ENCODE measurements around the gene MAMLD1. TPM values are rescaled to one million over a fixed set of nuclear protein-coding genes. Genes with fewer than 3 reads are reported as not detected.
A peak's percentile ranks its signal among the peaks of the same experiment; 100 is the strongest.

The MAMLD1 gene, protein sequence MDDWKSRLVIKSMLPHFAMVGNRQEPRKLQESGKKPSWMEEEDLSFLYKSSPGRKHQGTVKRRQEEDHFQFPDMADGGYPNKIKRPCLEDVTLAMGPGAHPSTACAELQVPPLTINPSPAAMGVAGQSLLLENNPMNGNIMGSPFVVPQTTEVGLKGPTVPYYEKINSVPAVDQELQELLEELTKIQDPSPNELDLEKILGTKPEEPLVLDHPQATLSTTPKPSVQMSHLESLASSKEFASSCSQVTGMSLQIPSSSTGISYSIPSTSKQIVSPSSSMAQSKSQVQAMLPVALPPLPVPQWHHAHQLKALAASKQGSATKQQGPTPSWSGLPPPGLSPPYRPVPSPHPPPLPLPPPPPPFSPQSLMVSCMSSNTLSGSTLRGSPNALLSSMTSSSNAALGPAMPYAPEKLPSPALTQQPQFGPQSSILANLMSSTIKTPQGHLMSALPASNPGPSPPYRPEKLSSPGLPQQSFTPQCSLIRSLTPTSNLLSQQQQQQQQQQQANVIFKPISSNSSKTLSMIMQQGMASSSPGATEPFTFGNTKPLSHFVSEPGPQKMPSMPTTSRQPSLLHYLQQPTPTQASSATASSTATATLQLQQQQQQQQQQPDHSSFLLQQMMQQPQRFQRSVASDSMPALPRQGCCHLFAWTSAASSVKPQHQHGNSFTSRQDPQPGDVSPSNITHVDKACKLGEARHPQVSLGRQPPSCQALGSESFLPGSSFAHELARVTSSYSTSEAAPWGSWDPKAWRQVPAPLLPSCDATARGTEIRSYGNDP
- total RNA-seq (2014; rRNA removed; shearing (Covaris generic)): 3.7 and 11.4 TPM in 2 replicates

DNA sequence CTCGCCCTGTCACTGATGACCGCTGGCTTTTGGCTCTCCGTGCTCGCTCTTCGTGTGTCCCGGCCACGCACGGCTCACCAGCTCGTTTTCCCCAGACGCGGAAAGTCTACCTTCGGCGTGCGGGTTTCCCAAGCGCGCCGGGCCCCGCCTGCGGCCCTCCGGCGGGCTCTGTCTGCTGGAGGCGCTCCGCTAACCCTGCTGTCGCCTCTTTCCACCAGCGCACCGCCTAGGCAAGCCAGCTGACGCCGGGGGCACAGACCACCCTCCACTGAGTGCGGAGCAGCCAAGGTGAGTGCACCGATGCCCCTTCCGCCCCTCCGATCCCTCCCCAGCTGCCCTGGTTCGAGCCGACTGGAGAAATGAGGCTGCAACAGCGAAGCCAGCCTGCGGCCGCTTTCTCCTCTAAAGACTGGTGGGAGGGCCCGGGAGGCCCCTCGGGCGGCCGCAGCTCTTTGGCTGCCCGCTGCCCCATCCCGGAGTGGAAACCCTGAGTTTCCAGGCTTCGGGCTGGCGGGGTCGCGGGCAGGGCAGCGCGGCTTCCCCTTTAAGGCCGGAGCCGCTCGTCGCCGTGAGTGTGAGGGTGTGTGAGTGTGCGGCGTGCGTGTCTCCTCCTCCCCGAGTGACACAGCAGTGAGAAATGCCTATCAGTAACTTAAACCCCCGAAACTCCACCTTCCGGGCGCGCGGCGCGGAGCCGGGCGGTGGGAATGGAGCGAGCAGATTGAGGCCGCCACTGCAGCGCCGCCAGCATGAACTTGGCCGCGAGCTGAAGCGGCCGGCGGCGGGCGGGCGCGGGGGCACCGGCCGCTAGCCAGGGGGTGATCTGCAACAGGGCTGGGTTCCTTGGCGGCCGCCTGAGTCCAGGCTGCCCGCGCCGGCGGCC lies at the start of gene MAMLD1:
TSS of gene MAMLD1 (plus strand) at position 719 of the 883 bp plus-strand sequence. CDS start 82,200 bp downstream, outside the sequence.
- Histone ChIP-seq H3K4me3 (peak within 1 kb of the TSS; percentile 73), H3K27me3 (replicated peaks) (no peaks in the 10 kb centered on the region), H3K27ac (peak within 1 kb of the TSS; percentile 51), H3K36me3 (no peaks in the 10 kb centered on the region; the same call in 1 of the 2 replicates), H3K9me3 (replicated peaks) (no peaks in the 10 kb centered on the region), H3K4me1 (replicated peaks) (peaks cover 21% of the 10 kb centered on the region)
- peak; percentile 75 to 82 for DNase-seq (ENCODE audit: low read depth in 1 of 2, low spot score in 2 of 2)

DNA sequence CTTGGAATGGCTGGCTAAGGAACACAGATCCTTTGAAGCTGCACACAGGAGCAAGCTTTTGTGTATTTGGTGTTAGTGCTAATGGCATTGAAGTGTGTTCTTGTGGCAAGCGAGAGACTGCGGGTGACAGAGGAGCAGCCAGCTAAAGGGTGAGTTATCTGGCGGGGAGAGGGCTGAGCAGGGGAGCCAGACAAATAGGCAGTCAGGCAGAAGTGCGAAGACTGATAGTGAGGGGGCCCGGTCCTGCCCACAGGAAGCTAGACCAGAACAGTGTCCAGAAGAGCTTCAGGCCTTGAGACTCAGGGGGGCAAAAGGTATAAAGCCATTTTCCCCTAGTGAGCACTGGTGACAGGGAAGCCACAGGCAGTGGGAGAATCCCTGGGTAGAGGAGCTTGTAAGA lies 49.6 kb upstream of the MAMLD1 start:
- H3K27ac ChIP-seq: no peak overlapping the region
- H3K4me3 ChIP-seq: no peak overlapping the region
- no peaks in the 10 kb centered on the region for H3K36me3 ChIP-seq
- no peaks in the 10 kb centered on the region for H3K27me3 ChIP-seq (replicated peaks)
- H3K9me3 ChIP-seq (replicated peaks): no peaks in the 10 kb centered on the region
- H3K4me1 ChIP-seq (replicated peaks): no peaks in the 10 kb centered on the region
- DNase-seq (ENCODE audit: low read depth in 1 of 2, low spot score in 2 of 2): no peak

DNA sequence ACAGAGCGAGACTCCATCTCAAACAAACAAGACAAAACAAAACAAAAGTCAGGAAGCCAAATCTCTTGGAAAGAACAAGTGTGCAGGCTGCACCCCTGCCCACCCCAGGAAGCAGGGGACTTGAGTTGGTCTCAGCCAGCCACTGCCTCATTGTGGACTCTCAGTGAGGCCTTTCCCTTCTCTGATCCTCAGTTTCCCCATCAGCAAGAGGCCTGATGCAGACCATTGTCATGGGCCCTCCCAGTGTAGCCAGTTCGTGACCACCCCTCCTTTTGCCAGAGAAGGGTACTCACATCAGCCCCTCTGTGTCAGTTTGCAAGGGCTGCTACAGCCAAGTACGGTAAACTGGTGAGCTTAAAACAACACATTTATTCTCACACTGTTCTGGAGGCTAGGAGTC lies 48.9 kb upstream of the MAMLD1 start:
- DNase-seq (ENCODE audit: low read depth in 1 of 2, low spot score in 2 of 2): no peak

DNA sequence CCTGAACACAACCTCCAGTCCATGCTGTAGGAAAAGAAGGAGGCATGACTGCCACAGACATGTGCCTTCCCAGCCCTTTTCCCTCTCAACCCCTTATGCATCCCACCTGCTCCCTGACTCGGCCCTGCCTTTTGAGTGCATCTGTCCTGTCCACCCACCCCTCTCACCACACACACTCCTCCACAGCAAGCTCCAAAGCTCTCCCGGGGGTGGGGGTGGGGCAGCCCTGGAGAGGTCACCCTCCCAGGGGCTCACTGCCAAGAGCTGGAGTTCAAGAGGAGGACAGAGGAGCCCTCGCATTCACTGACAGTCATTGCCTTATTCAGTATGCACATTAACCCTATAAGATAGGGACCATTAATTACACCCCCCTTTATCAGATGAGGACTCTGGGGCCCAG lies 46.6 kb upstream of the MAMLD1 start:
- Histone ChIP-seq H3K36me3 (no peaks in the 10 kb centered on the region), H3K27ac (no peak overlapping the region), H3K9me3 (replicated peaks) (no peaks in the 10 kb centered on the region), H3K27me3 (replicated peaks) (no peaks in the 10 kb centered on the region), H3K4me3 (no peak overlapping the region), H3K4me1 (replicated peaks) (no peaks in the 10 kb centered on the region)
- DNase-seq (ENCODE audit: low read depth in 1 of 2, low spot score in 2 of 2): no peak

More for the DNA sequence above, 48.9 kb upstream of the MAMLD1 start:
- Histone ChIP-seq H3K9me3 (replicated peaks) (no peaks in the 10 kb centered on the region), H3K4me1 (replicated peaks) (no peaks in the 10 kb centered on the region), H3K36me3 (no peaks in the 10 kb centered on the region), H3K27ac (no peak overlapping the region), H3K27me3 (replicated peaks) (no peaks in the 10 kb centered on the region), H3K4me3 (no peak overlapping the region)

DNA sequence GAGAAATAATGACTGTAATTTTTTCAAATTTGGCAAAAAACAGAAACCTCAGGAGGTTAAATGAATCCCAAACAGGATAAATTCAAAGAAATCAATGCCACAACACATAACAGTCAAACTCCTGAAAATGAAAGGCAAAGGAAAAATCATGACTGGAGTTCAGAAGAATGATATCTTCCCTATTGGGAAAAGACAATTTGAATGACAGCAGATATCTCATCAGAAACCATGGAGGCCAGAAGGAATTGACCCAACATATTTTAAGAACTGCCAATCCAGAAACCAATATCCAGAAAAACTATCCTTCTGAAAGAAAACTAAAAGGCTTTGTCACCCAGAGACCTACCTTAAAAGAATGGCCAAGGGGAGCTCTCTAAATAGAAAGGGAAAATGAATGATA lies 40.1 kb upstream of the MAMLD1 start:
- Histone ChIP-seq H3K4me3 (no peak overlapping the region), H3K27ac (no peak overlapping the region), H3K36me3 (no peaks in the 10 kb centered on the region)

DNA sequence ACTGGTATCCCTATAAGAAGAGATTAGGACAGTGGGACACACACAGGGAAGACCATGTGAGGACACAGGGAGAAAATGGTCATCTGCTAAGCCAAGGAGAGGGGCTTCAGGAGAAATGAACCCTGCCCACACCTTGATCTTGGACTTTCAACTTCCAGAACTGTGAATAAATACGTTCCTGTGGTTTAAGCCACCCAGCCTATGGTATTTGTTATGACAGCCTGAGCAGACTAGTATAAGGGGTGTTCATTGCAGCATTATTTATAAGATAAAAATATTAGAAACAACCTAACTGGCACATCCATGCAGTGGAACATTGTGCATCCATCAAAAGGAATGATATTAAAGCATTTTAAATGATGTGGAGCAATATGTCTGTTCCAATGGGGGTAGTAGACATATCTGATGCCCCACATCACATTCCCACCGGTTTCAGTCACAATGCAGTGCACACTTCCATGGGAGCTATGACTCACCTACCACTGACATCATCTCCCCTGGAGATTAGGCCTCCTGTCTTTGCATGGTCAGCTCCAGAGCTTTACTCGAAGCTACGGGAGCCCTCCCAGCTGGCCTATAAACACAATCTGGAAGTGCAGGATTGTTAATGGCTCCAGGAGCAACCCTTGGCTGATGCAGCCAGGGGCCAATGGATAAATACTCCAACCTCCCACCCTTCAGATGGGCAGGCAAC lies 38.9 kb upstream of the MAMLD1 start:
- peak; percentile 82 to 87 for DNase-seq (ENCODE audit: low read depth in 1 of 2, low spot score in 2 of 2)
- Histone ChIP-seq H3K9me3 (replicated peaks) (0 out of 2 replicates have a peak, but pooled peaks cover 6% of the 10 kb centered on the region), H3K4me1 (replicated peaks) (peaks cover 39% of the 10 kb centered on the region), H3K27ac (peak overlapping the region; percentile 86), H3K36me3 (no peaks in the 10 kb centered on the region), H3K4me3 (no peak overlapping the region), H3K27me3 (replicated peaks) (no peaks in the 10 kb centered on the region)

More for the DNA sequence above, 40.1 kb upstream of the MAMLD1 start:
- no peak for DNase-seq (ENCODE audit: low read depth in 1 of 2, low spot score in 2 of 2)
- H3K9me3 ChIP-seq (replicated peaks): 0 out of 2 replicates have a peak, but pooled peaks cover 6% of the 10 kb centered on the region
- no peaks in the 10 kb centered on the region for H3K27me3 ChIP-seq (replicated peaks)
- H3K4me1 ChIP-seq (replicated peaks): peaks cover 39% of the 10 kb centered on the region

DNA sequence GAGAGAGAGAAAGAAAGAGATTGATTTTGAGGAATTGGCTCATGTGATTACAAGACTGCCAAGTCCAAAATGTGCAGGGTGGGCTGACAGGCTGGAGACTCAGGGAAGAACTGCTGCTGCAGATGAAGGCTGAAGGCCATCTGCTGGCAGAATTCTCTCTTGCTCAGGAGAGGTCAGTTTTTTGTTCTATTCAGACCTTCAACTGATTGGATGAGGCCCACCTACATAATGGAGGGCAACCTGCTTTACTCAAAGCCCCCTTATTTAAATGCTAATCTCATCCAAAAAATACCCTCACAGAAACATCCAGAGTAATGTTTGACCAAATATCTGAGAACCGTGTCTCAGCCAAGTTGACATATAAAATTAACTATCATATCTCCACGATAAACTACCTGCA lies 38.2 kb upstream of the MAMLD1 start:
- no peaks in the 10 kb centered on the region for H3K27me3 ChIP-seq (replicated peaks)
- no peak for DNase-seq (ENCODE audit: low read depth in 1 of 2, low spot score in 2 of 2)
- 0 out of 2 replicates have a peak, but pooled peaks cover 6% of the 10 kb centered on the region for H3K9me3 ChIP-seq (replicated peaks)
- peak overlapping the region; percentile 86 for H3K27ac ChIP-seq
- peaks cover 39% of the 10 kb centered on the region for H3K4me1 ChIP-seq (replicated peaks)
- H3K36me3 ChIP-seq: no peaks in the 10 kb centered on the region
- no peak overlapping the region for H3K4me3 ChIP-seq

DNA sequence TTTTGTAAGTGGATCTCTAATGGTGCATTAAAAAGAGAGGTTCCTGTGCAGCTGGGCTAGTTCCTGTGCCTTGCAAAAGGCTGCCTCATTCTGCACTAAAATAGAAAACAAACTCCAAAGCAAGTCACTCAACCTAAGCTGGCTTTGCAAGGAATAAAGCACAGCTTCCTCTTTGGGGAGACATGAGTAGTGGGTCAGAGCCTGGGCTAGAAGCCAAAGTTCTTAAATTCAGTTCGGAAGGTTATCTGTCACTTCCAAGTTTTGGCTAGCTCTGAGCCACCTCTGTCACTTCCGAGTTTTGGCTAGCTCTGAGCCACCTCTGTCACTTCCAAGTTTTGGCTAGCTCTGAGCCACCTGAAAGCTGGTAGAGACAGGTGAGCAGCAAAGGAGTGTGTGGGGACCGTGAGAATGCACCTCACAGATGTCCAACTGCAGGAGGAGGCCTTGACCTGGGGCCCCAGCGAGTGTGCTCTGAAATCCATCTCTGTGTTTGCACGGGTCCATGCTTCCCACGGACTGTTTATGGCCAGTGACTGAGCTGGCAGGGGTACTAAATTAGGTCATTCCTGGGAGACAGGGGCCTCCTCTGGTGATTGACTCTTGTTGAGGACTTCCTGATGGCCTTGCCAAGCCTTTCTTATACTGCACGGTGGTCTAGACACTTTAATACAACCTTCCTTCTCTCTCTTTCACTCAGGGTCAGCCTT lies 36.4 kb upstream of the MAMLD1 start:
- Histone ChIP-seq H3K27me3 (replicated peaks) (no peaks in the 10 kb centered on the region), H3K4me1 (replicated peaks) (peaks cover 39% of the 10 kb centered on the region), H3K9me3 (replicated peaks) (0 out of 2 replicates have a peak, but pooled peaks cover 6% of the 10 kb centered on the region), H3K36me3 (no peaks in the 10 kb centered on the region), H3K27ac (peak overlapping the region; percentile 86), H3K4me3 (no peak overlapping the region)
- DNase-seq (ENCODE audit: low read depth in 1 of 2, low spot score in 2 of 2): no peak

DNA sequence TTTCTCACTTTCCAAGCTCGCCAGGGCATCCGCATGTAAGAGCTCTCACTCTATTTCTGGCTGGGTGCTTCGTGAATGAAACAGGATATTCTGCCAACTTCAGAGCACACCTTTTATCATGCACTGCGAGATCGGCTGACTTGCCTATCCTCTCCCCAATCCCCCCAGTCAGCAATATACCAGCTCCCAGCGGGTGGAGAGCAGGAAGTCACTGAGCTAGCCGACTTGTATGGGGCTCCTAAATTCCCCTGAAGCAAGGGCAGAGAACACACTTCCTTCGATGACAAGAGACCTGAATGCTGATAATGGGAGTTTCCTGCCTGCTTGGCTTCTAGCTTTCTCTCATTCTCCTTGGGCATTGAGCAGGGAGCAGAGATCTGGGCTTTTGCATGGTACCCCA lies 33.8 kb upstream of the MAMLD1 start:
- Histone ChIP-seq H3K4me1 (replicated peaks) (peaks cover 29% of the 10 kb centered on the region), H3K27ac (no peak overlapping the region), H3K9me3 (replicated peaks) (no peaks in the 10 kb centered on the region), H3K36me3 (no peaks in the 10 kb centered on the region), H3K4me3 (no peak overlapping the region), H3K27me3 (replicated peaks) (no peaks in the 10 kb centered on the region)
- no peak for DNase-seq (ENCODE audit: low read depth in 1 of 2, low spot score in 2 of 2)

DNA sequence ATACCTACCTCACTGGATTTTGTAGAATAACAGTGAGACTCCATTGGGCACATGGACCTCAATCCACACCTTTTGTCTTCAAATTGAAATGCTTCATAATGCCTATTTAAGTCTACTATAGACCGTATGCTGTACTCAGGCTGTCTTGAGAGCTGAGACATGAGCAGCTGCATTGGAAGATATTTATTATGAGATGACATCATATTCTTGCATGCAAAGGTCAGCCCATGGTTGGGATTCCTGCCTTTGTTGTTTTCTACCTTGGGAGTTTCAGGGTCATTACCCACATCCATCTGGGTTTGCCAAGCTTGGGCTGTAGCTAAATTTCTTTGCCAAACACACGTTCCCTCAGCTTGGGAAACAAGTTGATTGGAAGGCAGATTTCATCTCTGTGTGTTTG lies 33.2 kb upstream of the MAMLD1 start:
- H3K4me1 ChIP-seq (replicated peaks): peaks cover 23% of the 10 kb centered on the region

DNA sequence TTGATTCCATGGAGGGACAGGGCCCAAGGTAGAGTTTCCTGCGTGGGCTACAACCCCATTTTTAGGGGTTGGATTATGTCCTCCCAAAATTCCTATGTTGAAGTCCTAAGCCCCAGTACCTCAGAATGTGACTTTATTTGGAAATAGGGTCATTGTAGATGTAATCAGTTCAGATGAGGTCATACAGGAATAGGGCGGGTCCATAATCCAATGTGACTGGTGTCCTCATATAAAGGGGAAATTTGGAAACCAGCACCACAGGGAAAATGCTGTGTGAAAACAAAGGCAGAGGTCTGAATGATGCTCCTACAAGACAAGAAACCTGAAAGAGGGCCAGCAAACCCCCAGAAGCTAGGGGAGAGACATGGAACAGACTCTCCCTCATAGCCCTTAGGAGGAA lies 31.1 kb upstream of the MAMLD1 start:
- no peaks in the 10 kb centered on the region for H3K36me3 ChIP-seq
- H3K4me1 ChIP-seq (replicated peaks): peaks cover 1% of the 10 kb centered on the region
- no peaks in the 10 kb centered on the region for H3K27me3 ChIP-seq (replicated peaks)
- no peak for DNase-seq (ENCODE audit: low read depth in 1 of 2, low spot score in 2 of 2)
- H3K4me3 ChIP-seq: no peak overlapping the region
- H3K27ac ChIP-seq: no peak overlapping the region
- no peaks in the 10 kb centered on the region for H3K9me3 ChIP-seq (replicated peaks)

More for the DNA sequence above, 33.2 kb upstream of the MAMLD1 start:
- H3K27me3 ChIP-seq (replicated peaks): no peaks in the 10 kb centered on the region
- no peaks in the 10 kb centered on the region for H3K36me3 ChIP-seq
- no peak for DNase-seq (ENCODE audit: low read depth in 1 of 2, low spot score in 2 of 2)
- H3K4me3 ChIP-seq: no peak overlapping the region
- H3K9me3 ChIP-seq (replicated peaks): no peaks in the 10 kb centered on the region
- H3K27ac ChIP-seq: no peak overlapping the region

DNA sequence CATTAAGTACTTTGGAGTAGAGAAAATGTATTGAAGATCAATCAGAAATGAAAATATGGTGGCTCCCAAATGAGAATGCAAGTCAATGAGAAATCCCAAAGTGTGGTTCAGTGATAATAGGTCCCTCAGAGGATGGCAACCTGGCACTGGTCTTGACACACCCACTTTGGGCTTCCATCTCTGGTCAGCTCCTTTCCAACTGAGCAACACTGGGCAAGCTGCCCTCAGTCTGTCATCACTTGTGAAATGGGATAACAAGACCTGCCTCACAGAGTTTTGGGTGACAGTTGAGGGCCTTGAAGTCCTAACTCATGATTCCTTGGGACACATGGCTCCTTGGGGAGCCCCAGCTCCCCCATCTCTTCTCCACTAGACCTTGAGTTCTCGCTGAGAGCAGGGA lies 29.0 kb upstream of the MAMLD1 start:
- Histone ChIP-seq H3K9me3 (replicated peaks) (no peaks in the 10 kb centered on the region), H3K36me3 (no peaks in the 10 kb centered on the region), H3K4me1 (replicated peaks) (no peaks in the 10 kb centered on the region), H3K27me3 (replicated peaks) (no peaks in the 10 kb centered on the region), H3K4me3 (no peak overlapping the region), H3K27ac (no peak overlapping the region)
- DNase-seq (ENCODE audit: low read depth in 1 of 2, low spot score in 2 of 2): no peak

Measured in SJSA1 (cell line).